Psoas muscle (tissue), 8 donors: ENCODE measurements around the gene PFDN4. TPM values are rescaled to one million over a fixed set of nuclear protein-coding genes. Genes with fewer than 3 reads are reported as not detected.

ENCODE experiments used
- ATAC-seq, 4 donors: fragments of 200-7000 bp; cut with Tn5 transposase; one replicate each; pipeline ENCODE4 v1.9.1; 2020; ENCODE audit warnings: moderate library complexity in 3 of 4, mild to moderate bottlenecking in 2 of 4
- DNase-seq, 2 donors: peaks; one replicate each; pipeline ENCODE4 v3.0.0-alpha.2; 2020
- H3K27ac ChIP-seq: fragments of 200-600 bp; one replicate; pipeline ENCODE4 v1.8.0; 2022
- H3K27me3 ChIP-seq, 3 donors: fragments of 200-600 bp in 1 of 3; one replicate each; pipeline versions ENCODE4 v1.6.1 to v1.8.0; 2013 to 2022; ENCODE audit warnings: low read length in 2 of 3, mild to moderate bottlenecking in 2 of 3, moderate library complexity in 1 of 3; ENCODE audit not compliant: insufficient read depth in 3 of 3
- H3K36me3 ChIP-seq, 2 donors: fragments of 200-600 bp in 1 of 2; one replicate each; pipeline versions ENCODE4 v1.6.1 to v1.8.0; 2013 to 2022; ENCODE audit warnings: low read depth in 1 of 2, mild to moderate bottlenecking in 1 of 2, moderate library complexity in 1 of 2; ENCODE audit not compliant: insufficient read depth in 1 of 2
- H3K4me1 ChIP-seq: fragments of 200-600 bp; one replicate; pipeline ENCODE4 v1.8.0; 2022
- H3K4me3 ChIP-seq: fragments of 200-600 bp; one replicate; pipeline ENCODE4 v1.8.0; 2022; ENCODE audit warnings: mild to moderate bottlenecking
- H3K9me3 ChIP-seq: fragments of 200-600 bp; one replicate; pipeline ENCODE4 v1.8.0; 2022
- WGBS, 3 donors: extraction: QIAGEN DNeasy Blood & Tissue Kit; methylation state at CpG; one replicate each; pipeline versions ENCODE4 v1.1.6 to v1.1.7; 2013; 5-methylcytosine and 5-hydroxymethylcytosine counted together
- intact Hi-C, 2 donors: fragments of 100-400 bp; cut with DNase I; formaldehyde crosslinking; loops; one replicate each; pipeline versions ENCODE4 v1.11.0 to v1.14.2; 2022
- polyA plus RNA-seq, 3 donors: library from polyadenylated mRNA; stranded (reverse); fragments of 200-250 nt; gene quantifications; one replicate each; pipeline ENCODE4 v1.2.3, GENCODE V29; 2013
- total RNA-seq, 4 donors: library from RNA; stranded (reverse); fragmentation: NEBNext Ultra II Directional in 2 of 4; extraction: Animal tissue kit (Norgen Biotek cat#: 25700) in 2 of 4; gene quantifications; one replicate each; pipeline versions ENCODE4 v1.2.1 to v1.2.4, GENCODE V29; 2021 to 2023
- TF ChIP-seq, protein P1 (sequence below): fragments of 200-600 bp; IDR thresholded peaks from one replicate; pipeline ENCODE4 v1.8.0; 2022; ENCODE audit warnings: antibody characterized with exemption
- donor health status: healthy with polysubstance abuse.
- donor health status: DM: no; HTN: no; CAD: no; lungs with moderate emphysema.
- donor health status: Bipolar disorder and iron deficiency.
- donor health status: healthy.
- donor health status: DM: yes; HTN: yes; CAD: no.
- donor health status: DM: no; HTN: no; CAD: no.
- donor health status: DM: no; HTN: no; CAD: no.
- donor health status: DM: yes; HTN: yes; CAD: no.

Gene PFDN4
- total and polyA plus RNA-seq, 7 donors: 15.8 to 77.5 (median 26.3) TPM

DNA sequence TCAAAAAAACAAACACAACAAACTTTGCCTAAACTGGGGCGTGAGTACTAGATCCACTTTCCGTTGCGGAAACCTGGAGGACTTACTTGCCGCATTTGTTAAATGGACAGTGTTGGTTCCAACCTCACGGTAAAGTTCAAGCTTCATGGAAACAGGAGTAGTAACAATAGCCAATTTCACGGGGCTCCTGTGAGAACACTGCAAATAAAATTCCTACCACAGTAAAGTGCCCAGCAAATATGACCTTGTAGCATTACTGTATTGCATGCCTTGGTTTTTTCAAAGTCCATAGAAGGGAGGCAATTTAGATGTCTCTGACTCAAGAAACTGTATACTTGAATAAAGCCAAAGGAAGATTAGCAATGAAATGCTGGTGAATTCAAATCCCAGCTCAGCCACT lies 30.5 kb upstream of the PFDN4 start:
- TF ChIP-seq, protein P1, sequence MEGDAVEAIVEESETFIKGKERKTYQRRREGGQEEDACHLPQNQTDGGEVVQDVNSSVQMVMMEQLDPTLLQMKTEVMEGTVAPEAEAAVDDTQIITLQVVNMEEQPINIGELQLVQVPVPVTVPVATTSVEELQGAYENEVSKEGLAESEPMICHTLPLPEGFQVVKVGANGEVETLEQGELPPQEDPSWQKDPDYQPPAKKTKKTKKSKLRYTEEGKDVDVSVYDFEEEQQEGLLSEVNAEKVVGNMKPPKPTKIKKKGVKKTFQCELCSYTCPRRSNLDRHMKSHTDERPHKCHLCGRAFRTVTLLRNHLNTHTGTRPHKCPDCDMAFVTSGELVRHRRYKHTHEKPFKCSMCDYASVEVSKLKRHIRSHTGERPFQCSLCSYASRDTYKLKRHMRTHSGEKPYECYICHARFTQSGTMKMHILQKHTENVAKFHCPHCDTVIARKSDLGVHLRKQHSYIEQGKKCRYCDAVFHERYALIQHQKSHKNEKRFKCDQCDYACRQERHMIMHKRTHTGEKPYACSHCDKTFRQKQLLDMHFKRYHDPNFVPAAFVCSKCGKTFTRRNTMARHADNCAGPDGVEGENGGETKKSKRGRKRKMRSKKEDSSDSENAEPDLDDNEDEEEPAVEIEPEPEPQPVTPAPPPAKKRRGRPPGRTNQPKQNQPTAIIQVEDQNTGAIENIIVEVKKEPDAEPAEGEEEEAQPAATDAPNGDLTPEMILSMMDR: no peak
- peaks cover 0 to 54% (median 13%) of the 10 kb centered on the region in 3 donors for H3K27me3 ChIP-seq
- 71 to 84% (median 71%) methylated on average over 6 of the region's 6 CpGs for WGBS, 3 donors

DNA sequence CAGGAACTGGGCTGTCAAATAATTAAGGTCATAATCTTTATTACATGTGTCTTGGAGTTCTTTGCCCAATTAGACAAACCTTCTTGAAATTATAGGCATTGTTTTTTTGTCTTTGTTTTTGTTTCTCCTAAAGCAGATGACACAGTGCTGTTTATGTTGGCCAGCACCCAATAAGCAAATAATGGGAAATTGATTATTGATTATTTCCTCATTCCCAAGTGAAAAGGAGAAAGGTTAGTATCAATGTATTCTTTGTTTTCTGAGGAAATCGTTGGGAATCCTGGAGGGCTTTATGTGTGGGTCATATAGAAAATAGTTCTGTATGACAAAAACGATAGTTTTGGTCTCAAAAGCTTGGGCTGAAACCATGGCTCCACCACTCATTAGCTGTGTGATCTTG lies 29.6 kb upstream of the PFDN4 start:
- H3K4me3 ChIP-seq: no peak overlapping the region
- TF ChIP-seq, protein P1: no peak
- H3K27me3 ChIP-seq: peaks cover 0 to 46% (median 12%) of the 10 kb centered on the region in 3 donors
- H3K36me3 ChIP-seq: no peaks in the 10 kb centered on the region
- no peak for ATAC-seq
- H3K4me1 ChIP-seq: no peaks in the 10 kb centered on the region
- H3K9me3 ChIP-seq: no peaks in the 10 kb centered on the region
- WGBS, 3 donors: 59 to 72% (median 69%) methylated on average over 2 of the region's 2 CpGs
- intact Hi-C loops: no loop called here
- no peak for DNase-seq
- no peak overlapping the region for H3K27ac ChIP-seq

More for the DNA sequence above, 30.5 kb upstream of the PFDN4 start:
- no peak overlapping the region for H3K27ac ChIP-seq
- no peaks in the 10 kb centered on the region for H3K9me3 ChIP-seq
- ATAC-seq (no peak), DNase-seq (no peak)
- no peaks in the 10 kb centered on the region for H3K4me1 ChIP-seq
- intact Hi-C loops: no loop called here
- no peaks in the 10 kb centered on the region for H3K36me3 ChIP-seq
- H3K4me3 ChIP-seq: no peak overlapping the region

DNA sequence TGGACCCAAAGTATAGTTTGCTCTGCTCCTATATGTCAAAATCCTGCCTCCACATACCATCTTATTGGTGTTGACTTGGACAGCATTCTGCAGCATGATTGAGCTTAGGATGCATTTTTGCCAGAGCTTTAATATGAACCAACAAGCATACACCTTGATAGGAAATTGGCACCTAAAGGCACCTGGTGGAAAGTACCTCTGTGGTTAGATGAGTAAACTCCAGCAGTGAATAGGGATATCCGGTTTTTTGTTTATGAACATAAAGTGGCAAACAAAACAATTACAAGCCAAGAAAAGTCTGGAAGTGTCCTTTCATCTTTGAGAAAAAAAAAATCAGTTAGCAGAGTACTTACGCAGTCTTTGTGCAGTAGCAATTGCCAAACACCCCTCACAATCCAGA lies 27.9 kb upstream of the PFDN4 start:
- no peaks in the 10 kb centered on the region for H3K9me3 ChIP-seq
- intact Hi-C loops: no loop called here
- no peak for ATAC-seq
- no peaks in the 10 kb centered on the region for H3K36me3 ChIP-seq
- WGBS, 3 donors: 65 to 71% (median 66%) methylated on average over 2 of the region's 2 CpGs
- no peak overlapping the region for H3K27ac ChIP-seq
- H3K4me1 ChIP-seq: no peaks in the 10 kb centered on the region
- DNase-seq: no peak
- no peak overlapping the region for H3K4me3 ChIP-seq
- TF ChIP-seq, protein P1: no peak
- peaks cover 0 to 29% (median 3%) of the 10 kb centered on the region in 3 donors for H3K27me3 ChIP-seq

DNA sequence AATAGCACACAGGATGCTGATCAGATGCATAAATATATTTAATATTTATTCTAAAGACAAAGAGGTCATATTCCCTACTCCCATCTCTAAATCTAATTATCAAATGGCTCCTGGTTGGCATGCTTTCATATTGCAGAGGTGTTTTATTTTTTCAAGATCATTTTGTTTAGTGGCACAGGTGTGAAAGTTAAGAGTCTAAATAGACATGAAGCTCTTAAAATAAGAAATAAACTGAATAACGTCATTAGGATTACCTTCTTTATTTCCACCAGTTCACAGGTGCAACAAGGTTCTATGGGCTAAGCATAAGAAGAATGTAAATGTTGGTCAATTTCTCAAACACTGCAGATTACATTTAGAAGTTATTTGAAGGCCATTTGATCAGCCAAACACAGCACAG lies 27.0 kb upstream of the PFDN4 start:
- TF ChIP-seq, protein P1: no peak
- Histone ChIP-seq H3K27ac (no peak overlapping the region), H3K4me3 (no peak overlapping the region), H3K27me3 (peaks cover 0 to 19% (median 1%) of the 10 kb centered on the region in 3 donors), H3K36me3 (no peaks in the 10 kb centered on the region), H3K4me1 (no peaks in the 10 kb centered on the region), H3K9me3 (no peaks in the 10 kb centered on the region)
- no peak for ATAC-seq
- 78 to 98% (median 81%) methylated on average over 1 of the region's 1 CpG for WGBS, 3 donors
- no peak for DNase-seq
- intact Hi-C loops: no loop called here

DNA sequence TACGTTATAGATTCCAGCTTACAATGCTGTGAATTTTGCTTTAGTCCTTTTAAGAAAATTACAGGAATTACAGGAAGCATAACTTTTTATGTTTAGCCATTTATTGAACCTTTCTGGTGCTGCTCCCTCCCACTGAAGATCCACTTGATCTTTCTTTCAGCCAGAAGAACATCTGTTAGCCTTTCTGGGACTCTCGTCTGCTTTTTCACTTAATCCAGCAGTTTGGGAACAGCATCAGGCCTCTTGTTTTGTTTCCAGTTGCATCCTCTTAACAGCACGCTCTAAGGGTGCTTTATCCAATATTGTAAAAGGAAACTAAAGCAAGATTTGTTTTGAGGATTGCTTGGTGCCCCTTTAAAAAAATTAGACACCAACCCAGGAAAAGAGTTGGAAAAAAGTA lies 23.8 kb upstream of the PFDN4 start:
- Histone ChIP-seq H3K27me3 (peaks cover 0 to 1% (median 0%) of the 10 kb centered on the region in 3 donors), H3K9me3 (no peaks in the 10 kb centered on the region), H3K4me1 (no peaks in the 10 kb centered on the region), H3K4me3 (no peak overlapping the region), H3K27ac (no peak overlapping the region), H3K36me3 (no peaks in the 10 kb centered on the region)
- DNase-seq: no peak
- 20 to 45% (median 20%) methylated on average over 3 of the region's 3 CpGs for WGBS, 3 donors
- intact Hi-C loops: no loop called here
- TF ChIP-seq, protein P1: no peak
- no peak for ATAC-seq
